GM23248 (cell line): ENCODE results near the gene CCDC85C. TPM values are rescaled to one million over a fixed set of nuclear protein-coding genes. Genes with fewer than 3 reads are reported as not detected.

Experiments used
- DNase-seq: peaks from one replicate; pipeline ENCODE4 v3.0.0-alpha.2; 2015
- H2AFZ ChIP-seq: fragments of 200-600 bp; sonication (generic); 2 replicates; pipeline ENCODE4 v1.6.1; 2016; ENCODE audit warnings: antibody characterized with exemption
- H3F3A ChIP-seq: fragments of 200-600 bp; sonication (generic); 2 replicates; pipeline ENCODE4 v1.6.1; 2016; ENCODE audit warnings: mild to moderate bottlenecking, antibody characterized with exemption, mixed run types; ENCODE audit not compliant: insufficient read depth
- H3K27ac ChIP-seq: fragments of 200-600 bp; sonication (generic); 2 replicates; pipeline ENCODE4 v1.5.1; 2016; ENCODE audit warnings: mild to moderate bottlenecking
- H3K27me3 ChIP-seq: fragments of 200-600 bp; sonication (generic); replicated peaks from 2 replicates; pipeline ENCODE4 v1.6.1; 2016; ENCODE audit warnings: mild to moderate bottlenecking; ENCODE audit not compliant: insufficient read depth
- H3K36me3 ChIP-seq: fragments of 200-600 bp; sonication (generic); 2 replicates; pipeline ENCODE4 v1.6.1; 2016; ENCODE audit warnings: low read depth, mild to moderate bottlenecking
- H3K4me1 ChIP-seq: fragments of 200-600 bp; sonication (generic); 2 replicates; pipeline ENCODE4 v1.6.1; 2016; ENCODE audit warnings: mild to moderate bottlenecking; ENCODE audit not compliant: insufficient read depth
- H3K4me2 ChIP-seq: fragments of 200-600 bp; sonication (generic); one replicate; pipeline ENCODE4 v1.6.1; 2016; ENCODE audit warnings: mild to moderate bottlenecking; ENCODE audit not compliant: unreplicated experiment
- H3K4me3 ChIP-seq: fragments of 200-600 bp; sonication (generic); 2 replicates; pipeline ENCODE4 v1.5.1; 2016; ENCODE audit warnings: mild to moderate bottlenecking
- H3K79me2 ChIP-seq: fragments of 200-600 bp; sonication (generic); 2 replicates; pipeline ENCODE4 v1.6.1; 2016; ENCODE audit warnings: mild to moderate bottlenecking; ENCODE audit not compliant: insufficient read depth
- H3K9ac ChIP-seq: fragments of 200-600 bp; sonication (generic); 2 replicates; pipeline ENCODE4 v1.6.1; 2016; ENCODE audit warnings: mild to moderate bottlenecking
- H3K9me2 ChIP-seq: fragments of 200-600 bp; sonication (generic); 2 replicates; pipeline ENCODE4 v1.6.1; 2016; ENCODE audit warnings: mixed run types, mild to moderate bottlenecking, moderate library complexity; ENCODE audit not compliant: insufficient read depth
- H3K9me3 ChIP-seq: fragments of 200-600 bp; sonication (generic); one replicate; pipeline ENCODE4 v1.6.1; 2017; ENCODE audit warnings: low read depth
- H4K20me1 ChIP-seq: fragments of 200-600 bp; sonication (generic); 2 replicates; pipeline ENCODE4 v1.6.0; 2016; ENCODE audit not compliant: insufficient read depth
- EZH2 ChIP-seq: fragments of 200-600 bp; sonication (generic); IDR thresholded peaks from 2 replicates; pipeline ENCODE4 v1.6.1; 2018; ENCODE audit warnings: antibody characterized with exemption, mild to moderate bottlenecking; ENCODE audit not compliant: insufficient read depth, poor library complexity, severe bottlenecking
- EZH2phosphoT487 ChIP-seq: fragments of 200-600 bp; sonication (generic); IDR thresholded peaks from 2 replicates; pipeline ENCODE4 v1.6.1; 2018; ENCODE audit warnings: antibody characterized with exemption, moderate library complexity, mild to moderate bottlenecking, low read depth; ENCODE audit not compliant: insufficient read depth
- WGBS, 2 experiments: methylation state at CpG; one replicate each; pipeline ENCODE4 v1.1.6; 2015 to 2017; ENCODE audit warnings: low lambda C conversion rate in 2 of 2, low coverage in 1 of 2; ENCODE audit errors: missing lambda C conversion rate in 2 of 2; 5-methylcytosine and 5-hydroxymethylcytosine counted together
- in situ Hi-C: fragments of 300-500 bp; cut with MboI; formaldehyde crosslinking; loops from 2 replicates; pipeline ENCODE4 v1.15.0; 2020
- polyA plus RNA-seq: library from polyadenylated mRNA; unstranded; fragments of >200 nt; fragmentation: Nextera tagmentation; extraction: Ambion mirVana; gene quantifications from 2 replicates; pipeline ENCODE4 v1.2.1, GENCODE V29; 2016
- total RNA-seq: library from RNA; depleted of rRNA; stranded (reverse); fragments of >200 nt; shearing (Covaris generic); gene quantifications from 2 replicates; pipeline ENCODE4 v1.2.3, GENCODE V29; 2014

The CCDC85C gene
- total and polyA plus RNA-seq, 2 experiments from 2014 or later = 0.68 to 11.0 TPM

DNA sequence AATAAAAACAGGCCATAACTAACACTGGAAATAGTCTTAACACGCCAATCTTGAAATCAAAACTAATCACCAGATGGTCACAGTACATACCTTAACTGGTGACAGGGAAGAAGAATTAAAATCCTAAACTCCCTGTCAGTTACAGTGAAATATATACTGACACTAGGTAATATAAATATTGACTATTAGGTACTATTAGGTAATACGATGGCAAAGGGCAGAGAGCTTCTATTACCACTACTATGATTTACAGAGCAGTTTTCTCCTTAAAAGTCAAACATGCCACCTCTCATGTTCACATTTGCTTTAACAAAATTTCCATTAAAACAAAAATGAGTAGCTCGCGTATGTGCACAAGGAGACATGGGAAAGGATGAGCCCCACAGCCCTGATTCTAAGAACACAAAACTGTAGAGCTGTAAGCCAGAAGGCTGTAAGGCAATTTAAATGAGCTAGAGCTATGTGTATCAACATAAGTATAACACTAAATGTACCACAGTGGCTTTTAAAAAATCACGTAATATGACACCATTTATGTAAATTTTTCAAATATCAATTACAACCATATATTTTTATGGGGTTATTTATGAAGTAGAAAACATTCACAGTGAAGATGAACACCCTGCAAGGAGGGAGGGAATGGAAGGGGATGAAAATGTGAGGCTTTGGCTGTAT lies 142.5 kb downstream of the CCDC85C start:
- DNase-seq = no peak
- H3K4me1 ChIP-seq = no peaks in the 10 kb centered on the region
- H3K9ac ChIP-seq = no peak overlapping the region
- peak overlapping the region; percentile 7 for H3K4me2 ChIP-seq
- H3K9me2 ChIP-seq = no peaks in the 10 kb centered on the region
- no peak overlapping the region for H3K4me3 ChIP-seq
- TF ChIP-seq EZH2phosphoT487 (no peak), EZH2 (no peak)
- H3K27ac ChIP-seq = no peak overlapping the region
- H3F3A ChIP-seq = peaks cover 8% of the 10 kb centered on the region; the same call in 1 of the 2 replicates
- H2AFZ ChIP-seq = no peak overlapping the region
- WGBS, 2 experiments = 90 to 92% methylated on average over 5 of the region's 5 CpGs
- H3K9me3 ChIP-seq = no peaks in the 10 kb centered on the region
- in situ Hi-C loops = no loop called here
- no peaks in the 10 kb centered on the region for H3K27me3 ChIP-seq
- peaks cover 26% of the 10 kb centered on the region for H3K79me2 ChIP-seq
- peaks cover 35% of the 10 kb centered on the region for H3K36me3 ChIP-seq
- no peaks in the 10 kb centered on the region for H4K20me1 ChIP-seq

DNA sequence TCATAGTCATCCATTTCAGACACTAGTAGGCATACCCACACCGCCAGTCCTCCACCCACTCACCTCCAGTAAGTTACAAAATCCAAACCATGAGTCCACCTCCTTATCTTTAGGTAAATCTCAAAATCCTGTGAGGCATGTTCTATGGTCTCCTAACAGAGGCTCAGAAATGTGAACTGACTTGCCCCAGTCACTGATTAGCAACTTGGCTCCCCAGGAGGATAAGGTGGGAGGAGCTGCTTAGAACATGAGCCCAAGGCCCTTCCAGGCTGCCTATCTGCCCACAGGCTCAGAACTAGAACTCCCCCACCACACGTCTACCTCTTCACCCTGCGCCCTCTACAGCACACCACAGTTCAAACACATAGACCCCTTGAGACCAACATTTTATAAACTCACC lies 143.2 kb downstream of the CCDC85C start:
- peak overlapping the region; percentile 7 for H3K4me2 ChIP-seq
- no peaks in the 10 kb centered on the region for H3K9me3 ChIP-seq
- H3K27me3 ChIP-seq = no peaks in the 10 kb centered on the region
- no peak overlapping the region for H3K27ac ChIP-seq
- 71 to 74% methylated on average over 3 of the region's 3 CpGs for WGBS, 2 experiments
- H3K79me2 ChIP-seq = peaks cover 18% of the 10 kb centered on the region
- no peaks in the 10 kb centered on the region for H3K4me1 ChIP-seq
- in situ Hi-C loops = no loop called here
- no peaks in the 10 kb centered on the region for H4K20me1 ChIP-seq
- H3K4me3 ChIP-seq = no peak overlapping the region
- H3K36me3 ChIP-seq = peaks cover 41% of the 10 kb centered on the region
- no peak overlapping the region for H2AFZ ChIP-seq
- H3K9me2 ChIP-seq = no peaks in the 10 kb centered on the region
- no peak for TF ChIP-seq EZH2phosphoT487
- TF ChIP-seq EZH2 = no peak
- no peak overlapping the region for H3K9ac ChIP-seq
- peaks cover 8% of the 10 kb centered on the region; the same call in 1 of the 2 replicates for H3F3A ChIP-seq
- peak; percentile 49 for DNase-seq

DNA sequence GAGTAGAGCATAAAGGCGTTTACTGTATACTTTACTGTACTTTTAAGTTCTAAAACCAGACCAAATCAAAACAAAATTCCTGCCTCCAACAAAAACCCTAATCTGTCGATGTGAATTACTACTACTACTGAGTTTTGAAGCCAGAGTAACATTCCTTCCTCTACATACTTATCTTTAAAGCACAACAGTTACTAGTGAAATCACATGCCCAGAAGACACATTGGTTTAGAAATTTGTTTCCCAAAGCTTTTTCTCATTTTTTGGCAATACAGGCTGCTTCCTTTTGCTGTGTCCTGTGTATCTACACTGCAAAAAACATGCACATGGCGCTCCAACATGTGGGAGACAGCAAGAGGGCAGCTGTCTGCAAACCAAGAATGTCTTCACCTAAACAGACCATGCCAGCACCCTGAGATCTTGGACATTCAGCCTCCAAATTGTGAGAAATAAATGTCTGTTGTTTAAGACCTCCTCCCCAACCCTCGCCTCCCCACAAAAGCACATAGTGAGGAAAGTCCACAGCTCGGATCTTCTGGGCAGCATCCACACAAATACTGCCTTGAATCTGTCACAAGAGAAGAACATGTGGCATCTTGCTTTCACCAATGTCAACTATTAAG lies 144.4 kb downstream of the CCDC85C start:
- no peaks in the 10 kb centered on the region for H3K27me3 ChIP-seq
- H3K9me3 ChIP-seq = no peaks in the 10 kb centered on the region
- DNase-seq = no peak
- 70 to 79% methylated on average over 5 of the region's 5 CpGs for WGBS, 2 experiments
- H3K79me2 ChIP-seq = peaks cover 12% of the 10 kb centered on the region
- TF ChIP-seq EZH2 (no peak), EZH2phosphoT487 (no peak)
- H2AFZ ChIP-seq = no peak overlapping the region
- no peak overlapping the region for H3K9ac ChIP-seq
- in situ Hi-C loops = no loop called here
- no peak overlapping the region for H3K27ac ChIP-seq
- no peaks in the 10 kb centered on the region for H3K4me1 ChIP-seq
- H3K4me2 ChIP-seq = no peak overlapping the region
- peaks cover 41% of the 10 kb centered on the region for H3K36me3 ChIP-seq
- no peaks in the 10 kb centered on the region for H3K9me2 ChIP-seq
- H3F3A ChIP-seq = peaks cover 8% of the 10 kb centered on the region; the same call in 1 of the 2 replicates
- no peak overlapping the region for H3K4me3 ChIP-seq
- no peaks in the 10 kb centered on the region for H4K20me1 ChIP-seq

DNA sequence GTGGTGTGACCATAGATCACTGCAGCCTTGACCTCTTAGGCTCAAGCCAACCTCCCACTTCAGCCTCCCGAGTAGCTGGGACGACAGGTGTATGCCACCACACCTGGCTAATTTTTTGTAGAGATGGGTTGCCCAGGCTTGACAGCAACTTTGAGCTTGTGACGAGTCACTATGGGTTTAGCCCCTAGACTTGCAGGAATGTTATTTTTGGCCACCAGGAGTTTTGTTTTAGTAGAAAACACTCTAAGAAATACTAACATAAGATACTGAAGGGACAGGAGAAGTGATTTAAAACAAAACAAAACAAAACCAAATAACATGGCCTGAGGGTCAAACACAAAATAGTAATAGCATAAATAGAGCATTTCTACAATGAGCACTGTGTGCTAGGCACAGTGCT lies 149.8 kb downstream of the CCDC85C start:
- Histone ChIP-seq H3K9me2 (no peaks in the 10 kb centered on the region), H2AFZ (no peak overlapping the region), H3K27me3 (no peaks in the 10 kb centered on the region), H4K20me1 (no peaks in the 10 kb centered on the region), H3K36me3 (peaks cover 33% of the 10 kb centered on the region; the same call in 1 of the 2 replicates), H3K9me3 (no peaks in the 10 kb centered on the region), H3K27ac (no peak overlapping the region), H3K4me2 (no peak overlapping the region), H3K4me3 (no peak overlapping the region), H3K4me1 (no peaks in the 10 kb centered on the region), H3F3A (no peaks in the 10 kb centered on the region), H3K79me2 (peaks cover 22% of the 10 kb centered on the region; the same call in 1 of the 2 replicates), H3K9ac (no peak overlapping the region)
- DNase-seq = peak; percentile 21
- in situ Hi-C loops = no loop called here
- TF ChIP-seq EZH2phosphoT487 = no peak
- TF ChIP-seq EZH2 = no peak
- WGBS, 2 experiments = 60 to 65% methylated on average over 3 of the region's 3 CpGs
